Ecto neural progenitor cell (in vitro differentiated cells): ENCODE results near the gene NOP53.
A peak's percentile ranks its signal among the peaks of the same experiment; 100 is the strongest.
"Not testable (repeated sequence)": the region's sequence is repeated elsewhere in the genome, so short reads cannot be mapped to it uniquely, and the experiment has no call there.

Source experiments
- DNase-seq: peaks from one replicate; pipeline ENCODE4 v3.0.0-alpha.2; 2018; ENCODE audit warnings: low spot score

The NOP53 gene

GRCh38 chr19:47778049-47778953 lies 33.0 kb downstream of the NOP53 start, which contains the start of gene SELENOW:
Gene SELENOW, plus strand, starts transcription at chr19:47778703. Its CDS starts 83 bp downstream, at chr19:47778786.
- peak; percentile 92 for DNase-seq

- DNase-seq, result no peak
Measured at GRCh38 chr19:47778954-47779351, 33.6 kb downstream of the NOP53 start.

- DNase-seq, result no peak
Measured at GRCh38 chr19:47779524-47780214, 34.3 kb downstream of the NOP53 start.

- no peak for DNase-seq
Measured at GRCh38 chr19:47780215-47780551, 34.8 kb downstream of the NOP53 start.

GRCh38 chr19:47781590-47782262 lies 36.4 kb downstream of the NOP53 start:
- no peak for DNase-seq

GRCh38 chr19:47786566-47786965 lies 41.2 kb downstream of the NOP53 start:
- DNase-seq, result no peak

- DNase-seq, result not testable (repeated sequence)
Measured at GRCh38 chr19:47787307-47787706, 42.0 kb downstream of the NOP53 start.

GRCh38 chr19:47789811-47790210 lies 44.5 kb downstream of the NOP53 start:
- not testable (repeated sequence) for DNase-seq

GRCh38 chr19:47790398-47790814 lies 45.1 kb downstream of the NOP53 start:
- peak; percentile 97 for DNase-seq

- DNase-seq, result no peak
Measured at GRCh38 chr19:47792616-47793015, 47.3 kb downstream of the NOP53 start.

GRCh38 chr19:47794526-47794925 lies 49.2 kb downstream of the NOP53 start:
- DNase-seq, result no peak

GRCh38 chr19:47796785-47797184 lies 51.4 kb downstream of the NOP53 start:
- no peak for DNase-seq

- no peak for DNase-seq
Measured at GRCh38 chr19:47797996-47798903, 52.9 kb downstream of the NOP53 start.

GRCh38 chr19:47798904-47799266 lies 53.5 kb downstream of the NOP53 start:
- DNase-seq, result no peak

GRCh38 chr19:47801270-47801669 lies 55.9 kb downstream of the NOP53 start:
- DNase-seq, result no peak

- no peak for DNase-seq
Measured at GRCh38 chr19:47802521-47803043, 57.2 kb downstream of the NOP53 start.

- not testable (repeated sequence) for DNase-seq
Measured at GRCh38 chr19:47803148-47803547, 57.8 kb downstream of the NOP53 start.

GRCh38 chr19:47803671-47804070 lies 58.3 kb downstream of the NOP53 start:
- DNase-seq, result not testable (repeated sequence)

GRCh38 chr19:47804451-47804850 lies 59.1 kb downstream of the NOP53 start, which contains the start of gene TPRX1:
Gene TPRX1, minus strand, starts transcription at chr19:47804551. Its CDS starts 12 bp downstream, at chr19:47804539.
- DNase-seq, result not testable (repeated sequence)

GRCh38 chr19:47805313-47805712 lies 60.0 kb downstream of the NOP53 start:
- DNase-seq, result no peak

GRCh38 chr19:47806435-47806834 lies 61.1 kb downstream of the NOP53 start:
- no peak for DNase-seq
